ENCODE measurements around the gene ANXA3.

DNA sequence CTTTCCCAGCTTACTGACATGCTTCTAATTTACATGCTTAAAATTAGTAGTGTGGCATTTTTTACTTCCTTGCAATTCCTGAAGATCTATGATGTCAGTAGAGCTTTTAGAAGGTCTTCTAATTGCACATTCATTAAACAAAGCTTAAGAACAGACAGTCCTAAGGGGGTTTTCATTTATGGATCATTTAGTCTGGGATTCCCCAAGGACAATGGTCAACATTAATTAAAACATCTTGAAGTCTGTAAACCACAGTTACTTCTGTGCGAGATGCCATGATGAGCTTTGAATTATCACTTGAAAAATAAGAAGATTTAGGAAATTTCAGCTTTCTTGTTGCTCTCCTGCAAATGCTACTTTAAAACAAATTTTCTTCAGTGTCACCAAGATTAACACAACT is 20.2 kb downstream of the ANXA3 start:
- TF ChIP-seq, protein P1, sequence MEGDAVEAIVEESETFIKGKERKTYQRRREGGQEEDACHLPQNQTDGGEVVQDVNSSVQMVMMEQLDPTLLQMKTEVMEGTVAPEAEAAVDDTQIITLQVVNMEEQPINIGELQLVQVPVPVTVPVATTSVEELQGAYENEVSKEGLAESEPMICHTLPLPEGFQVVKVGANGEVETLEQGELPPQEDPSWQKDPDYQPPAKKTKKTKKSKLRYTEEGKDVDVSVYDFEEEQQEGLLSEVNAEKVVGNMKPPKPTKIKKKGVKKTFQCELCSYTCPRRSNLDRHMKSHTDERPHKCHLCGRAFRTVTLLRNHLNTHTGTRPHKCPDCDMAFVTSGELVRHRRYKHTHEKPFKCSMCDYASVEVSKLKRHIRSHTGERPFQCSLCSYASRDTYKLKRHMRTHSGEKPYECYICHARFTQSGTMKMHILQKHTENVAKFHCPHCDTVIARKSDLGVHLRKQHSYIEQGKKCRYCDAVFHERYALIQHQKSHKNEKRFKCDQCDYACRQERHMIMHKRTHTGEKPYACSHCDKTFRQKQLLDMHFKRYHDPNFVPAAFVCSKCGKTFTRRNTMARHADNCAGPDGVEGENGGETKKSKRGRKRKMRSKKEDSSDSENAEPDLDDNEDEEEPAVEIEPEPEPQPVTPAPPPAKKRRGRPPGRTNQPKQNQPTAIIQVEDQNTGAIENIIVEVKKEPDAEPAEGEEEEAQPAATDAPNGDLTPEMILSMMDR (IDR thresholded peaks at IDR 0.05): no peak
- TF ChIP-seq EP300 (IDR thresholded peaks at IDR 0.05) (no peak), POLR2AphosphoS5 (IDR thresholded peaks at IDR 0.05) (no peak), POLR2A (IDR thresholded peaks at IDR 0.05; ENCODE audit: low read depth) (no peak)

Measured in esophagus muscularis mucosa (tissue), 4 donors.